Trophoblast cell (in vitro differentiated cells and primary cell): ENCODE measurements around the gene MAML3.

Source experiments
- DNase-seq, 2 donors: peaks; one replicate each; pipeline ENCODE4 v3.0.0-alpha.2; 2016
- H2AFZ ChIP-seq: 2 replicates; pipeline ENCODE4 v1.6.1; 2013; ENCODE audit warnings: low read length, moderate library complexity, mild to moderate bottlenecking; ENCODE audit not compliant: insufficient read depth, poor library complexity
- H2AK5ac ChIP-seq: 2 replicates; pipeline ENCODE4 v1.6.1; 2013; ENCODE audit warnings: mild to moderate bottlenecking, low read length
- H2BK120ac ChIP-seq: 2 replicates; pipeline ENCODE4 v1.6.1; 2013; ENCODE audit warnings: low read length, mild to moderate bottlenecking, moderate library complexity; ENCODE audit not compliant: insufficient read depth, poor library complexity
- H2BK12ac ChIP-seq: 2 replicates; pipeline ENCODE4 v1.6.1; 2013; ENCODE audit warnings: mild to moderate bottlenecking, low read length, moderate library complexity
- H2BK5ac ChIP-seq: 2 replicates; pipeline ENCODE4 v1.6.1; 2013; ENCODE audit warnings: low read length, low read depth, moderate library complexity, mild to moderate bottlenecking; ENCODE audit not compliant: poor library complexity
- H3K14ac ChIP-seq: 2 replicates; pipeline ENCODE4 v1.6.1; 2013; ENCODE audit warnings: mild to moderate bottlenecking, low read length
- H3K18ac ChIP-seq: 2 replicates; pipeline ENCODE4 v1.6.1; 2013; ENCODE audit warnings: mild to moderate bottlenecking, low read length
- H3K23ac ChIP-seq: 2 replicates; pipeline ENCODE4 v1.6.1; 2013; ENCODE audit warnings: low read length
- H3K27ac ChIP-seq: 2 replicates; pipeline ENCODE4 v1.5.1; 2013; ENCODE audit warnings: low read depth, mild to moderate bottlenecking, inconsistent platforms, low read length, moderate library complexity
- H3K27me3 ChIP-seq: 2 replicates; pipeline ENCODE4 v1.6.1; 2013; ENCODE audit warnings: inconsistent platforms, mild to moderate bottlenecking, low read length, moderate library complexity; ENCODE audit not compliant: insufficient read depth
- H3K36me3 ChIP-seq, 2 experiments: 1 replicate in 1 of 2; 2 replicates in 1 of 2; pipeline ENCODE4 v1.6.1; 2013; ENCODE audit warnings: low read length in 2 of 2, mild to moderate bottlenecking in 2 of 2, moderate library complexity in 1 of 2; ENCODE audit not compliant: insufficient read depth in 2 of 2, control insufficient read depth in 1 of 2
- H3K4ac ChIP-seq: 2 replicates; pipeline ENCODE4 v1.6.1; 2013; ENCODE audit warnings: low read depth, mild to moderate bottlenecking, low read length, moderate library complexity
- H3K4me1 ChIP-seq, 2 experiments: 1 replicate in 1 of 2; 2 replicates in 1 of 2; pipeline ENCODE4 v1.6.1; 2013; ENCODE audit warnings: low read length in 2 of 2, mild to moderate bottlenecking in 2 of 2, moderate library complexity in 1 of 2; ENCODE audit not compliant: insufficient read depth in 2 of 2, control insufficient read depth in 1 of 2
- H3K4me2 ChIP-seq: 2 replicates; pipeline ENCODE4 v1.6.1; 2013; ENCODE audit warnings: inconsistent platforms, mild to moderate bottlenecking, low read length, moderate library complexity
- H3K4me3 ChIP-seq: 2 replicates; pipeline ENCODE4 v1.5.1; 2013; ENCODE audit warnings: mild to moderate bottlenecking, low read depth, low read length, inconsistent platforms
- H3K79me1 ChIP-seq: one replicate; pipeline ENCODE4 v1.6.1; 2013; ENCODE audit warnings: low read length
- H3K79me2 ChIP-seq: 2 replicates; pipeline ENCODE4 v1.6.1; 2013; ENCODE audit warnings: low read length, mild to moderate bottlenecking; ENCODE audit not compliant: control insufficient read depth, insufficient read depth, poor library complexity
- H3K9ac ChIP-seq: 2 replicates; pipeline ENCODE4 v1.6.1; 2013; ENCODE audit warnings: mild to moderate bottlenecking, low read length
- H3K9me3 ChIP-seq: 2 replicates; pipeline ENCODE4 v1.6.1; 2013; ENCODE audit warnings: low read depth, mild to moderate bottlenecking, control low read depth, inconsistent platforms, low read length; ENCODE audit not compliant: insufficient read depth
- H4K12ac ChIP-seq: 2 replicates; pipeline ENCODE4 v1.6.1; 2013; ENCODE audit warnings: low read depth, mild to moderate bottlenecking, low read length, moderate library complexity
- H4K8ac ChIP-seq: 2 replicates; pipeline ENCODE4 v1.6.1; 2013; ENCODE audit warnings: low read depth, mild to moderate bottlenecking, low read length, moderate library complexity
- H4K91ac ChIP-seq: one replicate; pipeline ENCODE4 v1.6.1; 2013; ENCODE audit warnings: low read depth, mild to moderate bottlenecking, low read length, moderate library complexity
- WGBS: extraction: QIAGEN DNeasy Blood & Tissue Kit; methylation state at CpG from one replicate; pipeline ENCODE4 v1.1.7; 2013; ENCODE audit warnings: missing lambda C conversion rate; ENCODE audit not compliant: insufficient read length, insufficient coverage; ENCODE audit errors: extremely low coverage; 5-methylcytosine and 5-hydroxymethylcytosine counted together

MAML3 gene

DNA sequence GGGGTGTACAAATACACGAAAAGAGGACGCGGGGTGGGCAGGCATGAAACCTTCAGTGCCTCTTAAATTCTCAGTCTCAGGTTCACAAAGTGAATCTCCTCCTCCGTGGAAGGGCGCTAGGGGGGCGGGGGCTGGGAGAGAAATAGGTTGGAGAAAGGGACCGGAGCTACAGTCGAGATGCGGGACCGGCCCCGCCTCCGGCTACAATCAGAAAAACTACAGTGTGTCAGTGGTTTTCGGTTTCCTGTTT, 3.4 kb downstream of the MAML3 start:
- H3K4ac ChIP-seq: peak overlapping the region; percentile 91
- WGBS: no CpG with 5 or more reads among the region's 13 CpGs
- H3K27ac ChIP-seq: peak overlapping the region; percentile 100
- H2AK5ac ChIP-seq: no peak overlapping the region
- no peaks in the 10 kb centered on the region for H3K9me3 ChIP-seq
- peak overlapping the region; percentile 94 for H4K8ac ChIP-seq
- peak overlapping the region; percentile 70 for H3K18ac ChIP-seq
- peaks cover 39% of the 10 kb centered on the region for H3K79me1 ChIP-seq
- H4K91ac ChIP-seq: peak overlapping the region; percentile 91
- peak overlapping the region; percentile 5 for H3K23ac ChIP-seq
- no peaks in the 10 kb centered on the region for H3K36me3 ChIP-seq
- peak overlapping the region; percentile 86 for H2BK5ac ChIP-seq
- DNase-seq: peak; percentile 95 to 98
- H2AFZ ChIP-seq: peak overlapping the region; percentile 61
- no peak overlapping the region for H2BK12ac ChIP-seq
- peak overlapping the region; percentile 72 for H4K12ac ChIP-seq
- H2BK120ac ChIP-seq: peak overlapping the region; percentile 89
- H3K4me1 ChIP-seq: no peaks in the 10 kb centered on the region
- H3K4me3 ChIP-seq: peak overlapping the region; percentile 79
- peak overlapping the region; percentile 87 for H3K4me2 ChIP-seq
- peak overlapping the region; percentile 93 for H3K14ac ChIP-seq
- peaks cover 30% of the 10 kb centered on the region for H3K79me2 ChIP-seq
- no peaks in the 10 kb centered on the region for H3K27me3 ChIP-seq
- peak overlapping the region; percentile 90 for H3K9ac ChIP-seq

GRCh38 chr4:140149846-140150635, 3.9 kb downstream of the MAML3 start:
- Histone ChIP-seq H3K9me3 (no peaks in the 10 kb centered on the region), H3K36me3 (no peaks in the 10 kb centered on the region), H2AFZ (peak overlapping the region; percentile 61), H3K79me2 (peaks cover 30% of the 10 kb centered on the region), H2BK5ac (peak overlapping the region; percentile 86), H3K4ac (peak overlapping the region; percentile 91), H2AK5ac (peak overlapping the region; percentile 2), H3K9ac (peak overlapping the region; percentile 90), H3K79me1 (peaks cover 39% of the 10 kb centered on the region), H2BK120ac (peak overlapping the region; percentile 89), H4K12ac (peak overlapping the region; percentile 72), H2BK12ac (peak overlapping the region; percentile 72), H3K4me3 (peak overlapping the region; percentile 79), H3K18ac (peak overlapping the region; percentile 70), H3K27me3 (no peaks in the 10 kb centered on the region), H3K4me1 (no peaks in the 10 kb centered on the region), H3K27ac (peak overlapping the region; percentile 100), H3K4me2 (peak overlapping the region; percentile 87), H3K23ac (peak overlapping the region; percentile 5), H4K8ac (peak overlapping the region; percentile 94), H4K91ac (peak overlapping the region; percentile 91), H3K14ac (peak overlapping the region; percentile 93)
- peak; percentile 66 to 78 for DNase-seq
- WGBS: no CpG with 5 or more reads among the region's 20 CpGs

DNA sequence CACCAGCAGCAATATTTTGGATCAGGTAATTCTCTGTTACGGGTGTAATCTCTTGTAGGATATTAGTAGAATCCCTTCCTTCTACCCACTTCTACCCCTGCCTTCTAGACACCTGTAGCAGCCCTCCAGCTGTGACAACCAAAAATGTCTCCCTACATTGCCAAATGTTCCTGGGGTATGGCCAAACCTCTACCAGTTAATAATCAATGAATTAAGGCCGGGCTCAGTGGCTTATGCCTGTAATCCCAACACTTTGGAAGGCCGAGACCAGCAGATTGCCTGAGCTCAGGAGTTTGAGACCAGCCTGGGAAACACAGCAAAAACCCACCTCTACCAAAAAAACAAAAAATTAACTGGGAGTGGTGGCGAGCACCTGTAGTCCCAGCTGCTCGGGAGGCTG, 9.9 kb downstream of the MAML3 start:
- Histone ChIP-seq H3K79me1 (peaks cover 2% of the 10 kb centered on the region), H3K4me1 (peaks cover 3 to 4% of the 10 kb centered on the region in 2 experiments), H3K14ac (no peak overlapping the region), H3K27ac (no peak overlapping the region), H3K36me3 (no peaks in the 10 kb centered on the region), H2AFZ (no peak overlapping the region), H2AK5ac (no peak overlapping the region), H3K9ac (no peak overlapping the region), H3K4me2 (no peak overlapping the region), H3K4ac (no peak overlapping the region), H2BK12ac (no peak overlapping the region), H3K79me2 (peaks cover 2% of the 10 kb centered on the region), H3K18ac (no peak overlapping the region), H3K23ac (no peak overlapping the region), H3K4me3 (no peak overlapping the region), H4K12ac (no peak overlapping the region), H2BK120ac (no peak overlapping the region), H3K9me3 (peaks cover 1% of the 10 kb centered on the region), H3K27me3 (no peaks in the 10 kb centered on the region), H4K91ac (no peak overlapping the region), H2BK5ac (no peak overlapping the region), H4K8ac (no peak overlapping the region)
- WGBS: no CpG with 5 or more reads among the region's 5 CpGs
- no peak for DNase-seq

DNA sequence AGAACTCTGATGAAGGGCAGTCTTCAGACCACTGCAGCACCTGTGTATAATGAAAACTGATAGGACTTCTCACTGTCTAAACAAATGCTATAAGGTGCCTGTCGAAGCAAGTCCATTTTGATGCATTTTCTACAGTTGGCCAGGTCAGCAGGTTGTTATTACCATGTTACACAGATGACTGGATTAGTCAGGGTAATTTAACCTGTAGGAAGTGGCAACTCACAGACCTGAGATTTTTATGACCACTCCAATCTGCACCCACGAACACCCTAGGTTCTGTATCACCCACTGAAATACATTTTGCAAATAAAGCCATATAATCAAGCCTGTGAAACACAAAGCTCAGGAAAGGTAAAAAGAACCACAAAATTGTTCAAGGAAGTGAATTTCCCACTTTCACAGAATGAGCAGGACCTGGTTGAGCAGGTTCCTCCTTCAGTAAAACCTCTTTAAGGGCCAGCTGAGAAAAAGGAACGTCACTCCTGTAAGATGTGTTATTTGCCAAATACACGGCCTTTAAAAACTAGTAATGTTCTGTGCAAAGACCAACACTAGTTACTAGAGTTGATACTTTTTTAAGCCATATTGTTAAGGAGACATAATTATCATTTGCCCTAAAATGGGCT, 12.7 kb downstream of the MAML3 start:
- peaks cover 5% of the 10 kb centered on the region for H3K79me1 ChIP-seq
- no peak overlapping the region for H4K8ac ChIP-seq
- no CpG with 5 or more reads among the region's 4 CpGs for WGBS
- H3K4me2 ChIP-seq: no peak overlapping the region
- no peak overlapping the region for H3K23ac ChIP-seq
- no peak overlapping the region for H2BK12ac ChIP-seq
- H3K9me3 ChIP-seq: peaks cover 1% of the 10 kb centered on the region
- no peak overlapping the region for H3K9ac ChIP-seq
- no peak overlapping the region for H3K4ac ChIP-seq
- no peak overlapping the region for H2BK5ac ChIP-seq
- peaks cover 2% of the 10 kb centered on the region for H3K79me2 ChIP-seq
- H3K14ac ChIP-seq: no peak overlapping the region
- no peaks in the 10 kb centered on the region for H3K36me3 ChIP-seq
- H3K27me3 ChIP-seq: no peaks in the 10 kb centered on the region
- H4K12ac ChIP-seq: no peak overlapping the region
- no peak overlapping the region for H2BK120ac ChIP-seq
- no peak overlapping the region for H3K4me3 ChIP-seq
- no peak overlapping the region for H2AFZ ChIP-seq
- peaks cover 6 to 9% of the 10 kb centered on the region in 2 experiments for H3K4me1 ChIP-seq
- no peak overlapping the region for H2AK5ac ChIP-seq
- H3K27ac ChIP-seq: peak overlapping the region; percentile 33
- H3K18ac ChIP-seq: no peak overlapping the region
- no peak for DNase-seq
- H4K91ac ChIP-seq: no peak overlapping the region
